ENCODE measurements around the gene NHSL1. TPM values are rescaled to one million over a fixed set of nuclear protein-coding genes. Genes with fewer than 3 reads are reported as not detected.

NHSL1 gene
- 4.0 and 9.1 TPM in 2 replicates for total RNA-seq (2014; rRNA removed; shearing (Covaris generic))

GRCh38 chr6:138499303-138500018 is at the start of gene NHSL1:
NHSL1 (minus strand) TSS chr6:138499494; CDS start chr6:138499290, 204 bp downstream.
- DNase-seq (ENCODE audit: low read depth) = no peak

- DNase-seq (ENCODE audit: low read depth) = peak; percentile 64
Measured at GRCh38 chr6:138546733-138547185, 47.5 kb upstream of the NHSL1 start.

- DNase-seq (ENCODE audit: low read depth) = no peak
Measured at GRCh38 chr6:138545621-138545980, 46.3 kb upstream of the NHSL1 start.

GRCh38 chr6:138544501-138544900 is 45.2 kb upstream of the NHSL1 start:
- DNase-seq (ENCODE audit: low read depth) = no peak

GRCh38 chr6:138543657-138544056 is 44.4 kb upstream of the NHSL1 start:
- DNase-seq (ENCODE audit: low read depth) = no peak

- DNase-seq (ENCODE audit: low read depth) = peak; percentile 81
Measured at GRCh38 chr6:138541823-138542481, 42.7 kb upstream of the NHSL1 start.

- DNase-seq (ENCODE audit: low read depth) = no peak
Measured at GRCh38 chr6:138540468-138540867, 41.2 kb upstream of the NHSL1 start.

GRCh38 chr6:138539876-138540275 is 40.6 kb upstream of the NHSL1 start:
- no peak for DNase-seq (ENCODE audit: low read depth)

- no peak for DNase-seq (ENCODE audit: low read depth)
Measured at GRCh38 chr6:138538390-138539031, 39.2 kb upstream of the NHSL1 start.

GRCh38 chr6:138537106-138537505 is 37.8 kb upstream of the NHSL1 start:
- no peak for DNase-seq (ENCODE audit: low read depth)

- DNase-seq (ENCODE audit: low read depth) = no peak
Measured at GRCh38 chr6:138535728-138536455, 36.6 kb upstream of the NHSL1 start.

- DNase-seq (ENCODE audit: low read depth) = no peak
Measured at GRCh38 chr6:138533667-138534066, 34.4 kb upstream of the NHSL1 start.

GRCh38 chr6:138531387-138531786 is 32.1 kb upstream of the NHSL1 start:
- no peak for DNase-seq (ENCODE audit: low read depth)

GRCh38 chr6:138529478-138529877 is 30.2 kb upstream of the NHSL1 start:
- DNase-seq (ENCODE audit: low read depth) = no peak

GRCh38 chr6:138528956-138529355 is 29.7 kb upstream of the NHSL1 start:
- DNase-seq (ENCODE audit: low read depth) = no peak

GRCh38 chr6:138528137-138528536 is 28.8 kb upstream of the NHSL1 start:
- no peak for DNase-seq (ENCODE audit: low read depth)

GRCh38 chr6:138527411-138528088 is 28.3 kb upstream of the NHSL1 start:
- no peak for DNase-seq (ENCODE audit: low read depth)

- peak; percentile 41 for DNase-seq (ENCODE audit: low read depth)
Measured at GRCh38 chr6:138526822-138527235, 27.5 kb upstream of the NHSL1 start.

GRCh38 chr6:138525355-138525754 is 26.1 kb upstream of the NHSL1 start:
- DNase-seq (ENCODE audit: low read depth) = no peak

GRCh38 chr6:138524526-138524925 is 25.2 kb upstream of the NHSL1 start:
- no peak for DNase-seq (ENCODE audit: low read depth)
